ENCODE results near the gene ZNF614. TPM values are rescaled to one million over a fixed set of nuclear protein-coding genes. Genes with fewer than 3 reads are reported as not detected.

ZNF614 gene
- total and polyA plus RNA-seq, 9 of the 15 experiments (the other 6 are each of a cell fraction or from before 2014, with no cell fraction given), result 4.9 to 16.3 (median 11.4) TPM

DNA sequence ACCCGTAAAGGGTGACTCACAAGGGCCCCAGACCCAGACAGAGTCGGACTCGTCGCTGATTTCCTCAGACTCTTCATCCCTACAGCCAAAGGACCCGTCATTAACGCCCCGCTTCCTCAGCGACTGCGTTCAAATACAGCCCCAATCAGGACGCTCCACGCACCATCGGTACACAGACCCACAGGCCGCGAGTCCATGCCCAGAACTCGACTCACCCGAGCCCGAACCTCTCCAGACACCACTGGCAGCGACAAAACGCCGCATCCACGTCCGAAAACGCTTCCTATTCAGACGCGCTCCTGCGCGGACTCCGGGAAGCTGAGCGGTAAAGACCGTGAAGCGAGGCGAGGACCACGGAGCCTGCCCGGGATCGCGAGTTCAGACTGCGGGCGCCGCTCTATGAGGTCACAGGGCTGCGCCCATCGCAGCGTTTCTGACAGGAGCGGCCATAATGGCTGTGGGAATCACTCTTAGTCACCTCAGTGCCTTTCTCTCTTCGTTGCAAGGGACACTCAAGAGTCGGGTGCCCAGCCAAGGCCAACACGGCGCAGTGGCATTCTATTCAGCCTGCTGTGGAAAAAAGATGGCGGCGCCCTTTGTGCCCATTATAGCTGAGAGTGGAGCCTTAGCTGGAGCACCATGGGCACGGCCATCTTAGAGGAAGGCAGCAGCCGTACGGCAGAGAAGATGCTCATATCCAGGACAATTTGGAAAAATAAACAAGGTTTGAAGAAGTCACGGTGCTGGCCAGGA, at the start of gene ZNF614 (continued):
- TF ChIP-seq, protein P1, sequence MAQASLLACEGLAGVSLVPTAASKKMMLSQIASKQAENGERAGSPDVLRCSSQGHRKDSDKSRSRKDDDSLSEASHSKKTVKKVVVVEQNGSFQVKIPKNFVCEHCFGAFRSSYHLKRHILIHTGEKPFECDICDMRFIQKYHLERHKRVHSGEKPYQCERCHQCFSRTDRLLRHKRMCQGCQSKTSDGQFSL (CRISPR knock-in tag; IDR thresholded peaks at IDR 0.05), result no peak
- TF ChIP-seq, protein P1 (tag; IDR thresholded peaks at IDR 0.05), result no peak
- TF ChIP-seq, protein P2, sequence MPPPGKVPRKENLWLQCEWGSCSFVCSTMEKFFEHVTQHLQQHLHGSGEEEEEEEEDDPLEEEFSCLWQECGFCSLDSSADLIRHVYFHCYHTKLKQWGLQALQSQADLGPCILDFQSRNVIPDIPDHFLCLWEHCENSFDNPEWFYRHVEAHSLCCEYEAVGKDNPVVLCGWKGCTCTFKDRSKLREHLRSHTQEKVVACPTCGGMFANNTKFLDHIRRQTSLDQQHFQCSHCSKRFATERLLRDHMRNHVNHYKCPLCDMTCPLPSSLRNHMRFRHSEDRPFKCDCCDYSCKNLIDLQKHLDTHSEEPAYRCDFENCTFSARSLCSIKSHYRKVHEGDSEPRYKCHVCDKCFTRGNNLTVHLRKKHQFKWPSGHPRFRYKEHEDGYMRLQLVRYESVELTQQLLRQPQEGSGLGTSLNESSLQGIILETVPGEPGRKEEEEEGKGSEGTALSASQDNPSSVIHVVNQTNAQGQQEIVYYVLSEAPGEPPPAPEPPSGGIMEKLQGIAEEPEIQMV (tag; conservative IDR thresholded peaks at IDR 0.05; ENCODE audit: low read depth), result no peak
- no peak for TF ChIP-seq ETV6 (IDR thresholded peaks at IDR 0.05; ENCODE audit: borderline replicate concordance in 1 of 2, low read depth in 2 of 2, low read length in 1 of 2)
- TF ChIP-seq ETV6 (CRISPR knock-in tag; IDR thresholded peaks at IDR 0.05; ENCODE audit: borderline replicate concordance), result 0 out of 2 replicates have a peak, but pooled peaks have one; percentile 38
- no peak for TF ChIP-seq KLF16 (IDR thresholded peaks at IDR 0.05)
- peak; percentile 87 for TF ChIP-seq HNRNPLL (IDR thresholded peaks at IDR 0.05; ENCODE audit: low read depth, low read length, poor library complexity, severe bottlenecking)
- peak; percentile 45 for TF ChIP-seq PCBP1 (IDR thresholded peaks at IDR 0.05; ENCODE audit: low read depth, low read length, poor library complexity, severe bottlenecking)
- TF ChIP-seq, protein P3, sequence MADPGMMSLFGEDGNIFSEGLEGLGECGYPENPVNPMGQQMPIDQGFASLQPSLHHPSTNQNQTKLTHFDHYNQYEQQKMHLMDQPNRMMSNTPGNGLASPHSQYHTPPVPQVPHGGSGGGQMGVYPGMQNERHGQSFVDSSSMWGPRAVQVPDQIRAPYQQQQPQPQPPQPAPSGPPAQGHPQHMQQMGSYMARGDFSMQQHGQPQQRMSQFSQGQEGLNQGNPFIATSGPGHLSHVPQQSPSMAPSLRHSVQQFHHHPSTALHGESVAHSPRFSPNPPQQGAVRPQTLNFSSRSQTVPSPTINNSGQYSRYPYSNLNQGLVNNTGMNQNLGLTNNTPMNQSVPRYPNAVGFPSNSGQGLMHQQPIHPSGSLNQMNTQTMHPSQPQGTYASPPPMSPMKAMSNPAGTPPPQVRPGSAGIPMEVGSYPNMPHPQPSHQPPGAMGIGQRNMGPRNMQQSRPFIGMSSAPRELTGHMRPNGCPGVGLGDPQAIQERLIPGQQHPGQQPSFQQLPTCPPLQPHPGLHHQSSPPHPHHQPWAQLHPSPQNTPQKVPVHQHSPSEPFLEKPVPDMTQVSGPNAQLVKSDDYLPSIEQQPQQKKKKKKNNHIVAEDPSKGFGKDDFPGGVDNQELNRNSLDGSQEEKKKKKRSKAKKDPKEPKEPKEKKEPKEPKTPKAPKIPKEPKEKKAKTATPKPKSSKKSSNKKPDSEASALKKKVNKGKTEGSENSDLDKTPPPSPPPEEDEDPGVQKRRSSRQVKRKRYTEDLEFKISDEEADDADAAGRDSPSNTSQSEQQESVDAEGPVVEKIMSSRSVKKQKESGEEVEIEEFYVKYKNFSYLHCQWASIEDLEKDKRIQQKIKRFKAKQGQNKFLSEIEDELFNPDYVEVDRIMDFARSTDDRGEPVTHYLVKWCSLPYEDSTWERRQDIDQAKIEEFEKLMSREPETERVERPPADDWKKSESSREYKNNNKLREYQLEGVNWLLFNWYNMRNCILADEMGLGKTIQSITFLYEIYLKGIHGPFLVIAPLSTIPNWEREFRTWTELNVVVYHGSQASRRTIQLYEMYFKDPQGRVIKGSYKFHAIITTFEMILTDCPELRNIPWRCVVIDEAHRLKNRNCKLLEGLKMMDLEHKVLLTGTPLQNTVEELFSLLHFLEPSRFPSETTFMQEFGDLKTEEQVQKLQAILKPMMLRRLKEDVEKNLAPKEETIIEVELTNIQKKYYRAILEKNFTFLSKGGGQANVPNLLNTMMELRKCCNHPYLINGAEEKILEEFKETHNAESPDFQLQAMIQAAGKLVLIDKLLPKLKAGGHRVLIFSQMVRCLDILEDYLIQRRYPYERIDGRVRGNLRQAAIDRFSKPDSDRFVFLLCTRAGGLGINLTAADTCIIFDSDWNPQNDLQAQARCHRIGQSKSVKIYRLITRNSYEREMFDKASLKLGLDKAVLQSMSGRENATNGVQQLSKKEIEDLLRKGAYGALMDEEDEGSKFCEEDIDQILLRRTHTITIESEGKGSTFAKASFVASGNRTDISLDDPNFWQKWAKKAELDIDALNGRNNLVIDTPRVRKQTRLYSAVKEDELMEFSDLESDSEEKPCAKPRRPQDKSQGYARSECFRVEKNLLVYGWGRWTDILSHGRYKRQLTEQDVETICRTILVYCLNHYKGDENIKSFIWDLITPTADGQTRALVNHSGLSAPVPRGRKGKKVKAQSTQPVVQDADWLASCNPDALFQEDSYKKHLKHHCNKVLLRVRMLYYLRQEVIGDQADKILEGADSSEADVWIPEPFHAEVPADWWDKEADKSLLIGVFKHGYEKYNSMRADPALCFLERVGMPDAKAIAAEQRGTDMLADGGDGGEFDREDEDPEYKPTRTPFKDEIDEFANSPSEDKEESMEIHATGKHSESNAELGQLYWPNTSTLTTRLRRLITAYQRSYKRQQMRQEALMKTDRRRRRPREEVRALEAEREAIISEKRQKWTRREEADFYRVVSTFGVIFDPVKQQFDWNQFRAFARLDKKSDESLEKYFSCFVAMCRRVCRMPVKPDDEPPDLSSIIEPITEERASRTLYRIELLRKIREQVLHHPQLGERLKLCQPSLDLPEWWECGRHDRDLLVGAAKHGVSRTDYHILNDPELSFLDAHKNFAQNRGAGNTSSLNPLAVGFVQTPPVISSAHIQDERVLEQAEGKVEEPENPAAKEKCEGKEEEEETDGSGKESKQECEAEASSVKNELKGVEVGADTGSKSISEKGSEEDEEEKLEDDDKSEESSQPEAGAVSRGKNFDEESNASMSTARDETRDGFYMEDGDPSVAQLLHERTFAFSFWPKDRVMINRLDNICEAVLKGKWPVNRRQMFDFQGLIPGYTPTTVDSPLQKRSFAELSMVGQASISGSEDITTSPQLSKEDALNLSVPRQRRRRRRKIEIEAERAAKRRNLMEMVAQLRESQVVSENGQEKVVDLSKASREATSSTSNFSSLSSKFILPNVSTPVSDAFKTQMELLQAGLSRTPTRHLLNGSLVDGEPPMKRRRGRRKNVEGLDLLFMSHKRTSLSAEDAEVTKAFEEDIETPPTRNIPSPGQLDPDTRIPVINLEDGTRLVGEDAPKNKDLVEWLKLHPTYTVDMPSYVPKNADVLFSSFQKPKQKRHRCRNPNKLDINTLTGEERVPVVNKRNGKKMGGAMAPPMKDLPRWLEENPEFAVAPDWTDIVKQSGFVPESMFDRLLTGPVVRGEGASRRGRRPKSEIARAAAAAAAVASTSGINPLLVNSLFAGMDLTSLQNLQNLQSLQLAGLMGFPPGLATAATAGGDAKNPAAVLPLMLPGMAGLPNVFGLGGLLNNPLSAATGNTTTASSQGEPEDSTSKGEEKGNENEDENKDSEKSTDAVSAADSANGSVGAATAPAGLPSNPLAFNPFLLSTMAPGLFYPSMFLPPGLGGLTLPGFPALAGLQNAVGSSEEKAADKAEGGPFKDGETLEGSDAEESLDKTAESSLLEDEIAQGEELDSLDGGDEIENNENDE (IDR thresholded peaks at IDR 0.05; ENCODE audit: low read depth, low read length), result no peak
- peak; percentile 95 for TF ChIP-seq L3MBTL2 (IDR thresholded peaks at IDR 0.05)
- TF ChIP-seq ZNF780A (CRISPR knock-in tag; IDR thresholded peaks at IDR 0.05), result no peak
- peak; percentile 47 to 55; a peak in 1 of 4 replicates for TF ChIP-seq FOXK2 (conservative IDR thresholded peaks at IDR 0.05 in 1 of 2, IDR thresholded peaks at IDR 0.05 in 1 of 2; ENCODE audit: low read depth in 2 of 2)
- peak; percentile 36 for TF ChIP-seq TAF9B (IDR thresholded peaks at IDR 0.05; ENCODE audit: partially characterized antibody)

Measured in K562 (cell line).